ENCODE results near the gene PXK. TPM values are rescaled to one million over a fixed set of nuclear protein-coding genes. Genes with fewer than 3 reads are reported as not detected.
"Not testable (repeated sequence)": the region's sequence is repeated elsewhere in the genome, so short reads cannot be mapped to it uniquely, and the experiment has no call there.

Gene PXK
- total RNA-seq, 4 donors from 2014 or later: 22.7 to 51.3 (median 41.0) TPM

GRCh38 chr3:58334013-58334321 is 1.3 kb downstream of the PXK start:
- Histone ChIP-seq H3K9me3 (no peaks in the 10 kb centered on the region), H3K36me3 (no peaks in the 10 kb centered on the region), H3K27me3 (no peaks in the 10 kb centered on the region), H3K27ac (peak overlapping the region; percentile 50 to 87 (median 76)), H3K4me1 (peaks cover 0 to 51% (median 12%) of the 10 kb centered on the region in 4 donors), H3K4me3 (peak overlapping the region; percentile 80 to 92 (median 84))
- TF ChIP-seq POLR2A (IDR thresholded peaks at IDR 0.05): no peak
- TF ChIP-seq CTCF (IDR thresholded peaks at IDR 0.05): no peak
- TF ChIP-seq EP300 (IDR thresholded peaks at IDR 0.05): no peak
- WGBS, 2 donors: 10 to 11% methylated on average over 4 of the region's 4 CpGs
- DNase-seq (ENCODE audit: low spot score in 2 of 2): no peak

- Histone ChIP-seq H3K4me3 (peak overlapping the region in 2 of 4 donors; percentile 86 to 92), H3K27me3 (no peaks in the 10 kb centered on the region), H3K36me3 (peaks cover 0 to 1% (median 0%) of the 10 kb centered on the region in 3 donors), H3K4me1 (peaks cover 0 to 51% (median 12%) of the 10 kb centered on the region in 4 donors), H3K27ac (peak overlapping the region in 3 of 4 donors; percentile 76 to 87 (median 76)), H3K9me3 (no peaks in the 10 kb centered on the region)
- no peak for DNase-seq (ENCODE audit: low spot score in 2 of 2)
- TF ChIP-seq EP300 (IDR thresholded peaks at IDR 0.05) (no peak), CTCF (IDR thresholded peaks at IDR 0.05) (no peak), POLR2A (IDR thresholded peaks at IDR 0.05) (no peak)
- WGBS, 2 donors: 51 to 57% methylated on average over 1 of the region's 1 CpG
These were observed 1.8 kb downstream of the PXK start for GRCh38 chr3:58334506-58334884.

GRCh38 chr3:58335652-58335947 is 2.9 kb downstream of the PXK start:
- peaks cover 0 to 10% (median 0%) of the 10 kb centered on the region in 3 donors for H3K36me3 ChIP-seq
- no peaks in the 10 kb centered on the region for H3K9me3 ChIP-seq
- H3K27me3 ChIP-seq: no peaks in the 10 kb centered on the region
- H3K4me1 ChIP-seq: peaks cover 0 to 51% (median 12%) of the 10 kb centered on the region in 4 donors
- peak overlapping the region in 1 of 4 donors; percentile 1 for H3K4me3 ChIP-seq
- TF ChIP-seq CTCF (IDR thresholded peaks at IDR 0.05) (no peak), POLR2A (IDR thresholded peaks at IDR 0.05) (no peak), EP300 (IDR thresholded peaks at IDR 0.05) (no peak)
- whole genome bisulfite sequencing, 2 donors: 34 to 40% methylated on average over 1 of the region's 1 CpG
- peak overlapping the region in 3 of 4 donors; percentile 6 to 87 (median 76) for H3K27ac ChIP-seq
- no peak for DNase-seq (ENCODE audit: low spot score in 2 of 2)

GRCh38 chr3:58336135-58336882 is 3.6 kb downstream of the PXK start:
- no peaks in the 10 kb centered on the region for H3K27me3 ChIP-seq
- no peak overlapping the region for H3K4me3 ChIP-seq
- H3K27ac ChIP-seq: peak overlapping the region in 1 of 4 donors; percentile 76
- H3K36me3 ChIP-seq: peaks cover 0 to 10% (median 0%) of the 10 kb centered on the region in 3 donors
- DNase-seq (ENCODE audit: low spot score in 2 of 2): no peak
- WGBS, 2 donors: 95% methylated on average over 3 of the region's 3 CpGs
- TF ChIP-seq CTCF (IDR thresholded peaks at IDR 0.05) (no peak), POLR2A (IDR thresholded peaks at IDR 0.05) (no peak), EP300 (IDR thresholded peaks at IDR 0.05) (no peak)
- H3K4me1 ChIP-seq: peaks cover 0 to 48% (median 12%) of the 10 kb centered on the region in 4 donors
- H3K9me3 ChIP-seq: no peaks in the 10 kb centered on the region

GRCh38 chr3:58337190-58337589 is 4.5 kb downstream of the PXK start:
- no peaks in the 10 kb centered on the region for H3K9me3 ChIP-seq
- peaks cover 0 to 10% (median 0%) of the 10 kb centered on the region in 3 donors for H3K36me3 ChIP-seq
- peak overlapping the region in 1 of 4 donors; percentile 40 for H3K27ac ChIP-seq
- no peaks in the 10 kb centered on the region for H3K27me3 ChIP-seq
- TF ChIP-seq CTCF (IDR thresholded peaks at IDR 0.05): no peak
- H3K4me1 ChIP-seq: peaks cover 0 to 40% (median 9%) of the 10 kb centered on the region in 4 donors
- no peak overlapping the region for H3K4me3 ChIP-seq
- DNase-seq (ENCODE audit: low spot score in 2 of 2): no peak
- WGBS, 2 donors: 73 to 77% methylated on average over 1 of the region's 1 CpG

GRCh38 chr3:58339146-58339545 is 6.5 kb downstream of the PXK start:
- not testable (repeated sequence) for DNase-seq (ENCODE audit: low spot score in 2 of 2); H3K4me3 ChIP-seq; H3K9me3 ChIP-seq; H3K27ac ChIP-seq; H3K27me3 ChIP-seq
- Histone ChIP-seq H3K36me3 (peaks cover 0 to 21% (median 0%) of the 10 kb centered on the region in 3 donors), H3K4me1 (peaks cover 0 to 32% (median 11%) of the 10 kb centered on the region in 4 donors)
- 89 to 92% methylated on average over 12 of the region's 12 CpGs for WGBS, 2 donors

Measured in tibial nerve (tissue), 4 donors.